ENCODE results near the gene MATN1. TPM values are rescaled to one million over a fixed set of nuclear protein-coding genes. Genes with fewer than 3 reads are reported as not detected.
A peak's percentile ranks its signal among the peaks of the same experiment; 100 is the strongest.

The MATN1 gene
- total and polyA plus RNA-seq, 9 donors = 0.10 to 0.95 (median 0.51) TPM

DNA sequence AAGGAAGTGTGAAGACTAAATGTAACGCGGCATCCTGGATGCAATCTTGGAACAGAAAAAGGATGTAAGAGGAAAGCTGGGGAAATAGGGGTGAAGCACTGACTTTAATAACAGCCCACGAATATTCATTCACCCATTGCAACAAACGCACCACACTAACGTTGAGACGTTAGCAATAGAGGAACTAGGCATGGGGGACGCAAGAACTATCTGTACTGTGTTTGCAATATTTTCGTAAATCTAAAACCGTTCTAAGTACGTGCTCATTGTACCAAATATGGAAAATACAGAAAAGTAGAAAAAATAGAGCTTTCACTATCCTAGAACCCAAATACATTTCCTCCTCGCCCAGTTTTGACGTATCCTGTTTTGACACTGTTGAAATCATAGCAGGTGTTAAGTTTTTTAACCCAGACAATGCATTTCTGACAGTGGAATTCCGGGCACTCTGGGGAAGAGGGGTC is 30.3 kb upstream of the MATN1 start:
- intact Hi-C loops (cut with DNase I) = no loop called here
- TF ChIP-seq, protein P1, sequence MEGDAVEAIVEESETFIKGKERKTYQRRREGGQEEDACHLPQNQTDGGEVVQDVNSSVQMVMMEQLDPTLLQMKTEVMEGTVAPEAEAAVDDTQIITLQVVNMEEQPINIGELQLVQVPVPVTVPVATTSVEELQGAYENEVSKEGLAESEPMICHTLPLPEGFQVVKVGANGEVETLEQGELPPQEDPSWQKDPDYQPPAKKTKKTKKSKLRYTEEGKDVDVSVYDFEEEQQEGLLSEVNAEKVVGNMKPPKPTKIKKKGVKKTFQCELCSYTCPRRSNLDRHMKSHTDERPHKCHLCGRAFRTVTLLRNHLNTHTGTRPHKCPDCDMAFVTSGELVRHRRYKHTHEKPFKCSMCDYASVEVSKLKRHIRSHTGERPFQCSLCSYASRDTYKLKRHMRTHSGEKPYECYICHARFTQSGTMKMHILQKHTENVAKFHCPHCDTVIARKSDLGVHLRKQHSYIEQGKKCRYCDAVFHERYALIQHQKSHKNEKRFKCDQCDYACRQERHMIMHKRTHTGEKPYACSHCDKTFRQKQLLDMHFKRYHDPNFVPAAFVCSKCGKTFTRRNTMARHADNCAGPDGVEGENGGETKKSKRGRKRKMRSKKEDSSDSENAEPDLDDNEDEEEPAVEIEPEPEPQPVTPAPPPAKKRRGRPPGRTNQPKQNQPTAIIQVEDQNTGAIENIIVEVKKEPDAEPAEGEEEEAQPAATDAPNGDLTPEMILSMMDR (IDR thresholded peaks at IDR 0.05) = no peak
- TF ChIP-seq EP300 (IDR thresholded peaks at IDR 0.05) = peak; percentile 19
- no peaks in the 10 kb centered on the region for H3K9me3 ChIP-seq
- DNase-seq = no peak
- WGBS, 3 donors = 53 to 72% (median 67%) methylated on average over 13 of the region's 13 CpGs
- H3K27me3 ChIP-seq = no peaks in the 10 kb centered on the region
- no peaks in the 10 kb centered on the region for H3K36me3 ChIP-seq
- H3K27ac ChIP-seq = no peak overlapping the region
- no peaks in the 10 kb centered on the region for H3K4me1 ChIP-seq (ENCODE audit: insufficient read depth)
- H3K4me3 ChIP-seq = no peak overlapping the region

GRCh38 chr1:30753118-30753517 is 29.7 kb upstream of the MATN1 start:
- TF ChIP-seq POLR2A (IDR thresholded peaks at IDR 0.05) (no peak), EP300 (IDR thresholded peaks at IDR 0.05) (no peak)
- TF ChIP-seq, protein P1 (IDR thresholded peaks at IDR 0.05) = no peak
- intact Hi-C loops (cut with DNase I) = no loop called here

DNA sequence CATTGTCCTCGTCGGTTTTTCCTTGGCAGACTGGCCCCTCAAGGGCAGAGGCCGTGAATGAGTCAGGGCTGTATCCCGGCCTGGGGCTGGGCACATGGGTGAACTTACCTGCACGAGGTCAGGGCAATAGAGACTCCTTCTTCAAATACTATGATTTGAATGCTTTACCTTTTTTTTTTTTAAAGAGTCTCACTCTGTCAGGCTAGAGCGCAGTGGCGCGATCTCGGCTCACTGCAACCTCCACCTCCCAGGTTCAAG is 29.2 kb upstream of the MATN1 start:
- no peaks in the 10 kb centered on the region for H3K4me1 ChIP-seq (ENCODE audit: insufficient read depth)
- H3K27ac ChIP-seq = no peak overlapping the region
- H3K4me3 ChIP-seq = no peak overlapping the region
- H3K9me3 ChIP-seq = no peaks in the 10 kb centered on the region
- no peak for DNase-seq
- H3K27me3 ChIP-seq = no peaks in the 10 kb centered on the region
- TF ChIP-seq POLR2A (IDR thresholded peaks at IDR 0.05) = no peak
- TF ChIP-seq, protein P1 (IDR thresholded peaks at IDR 0.05) = no peak
- no peak for TF ChIP-seq EP300 (IDR thresholded peaks at IDR 0.05)
- WGBS, 3 donors = 60 to 76% (median 64%) methylated on average over 9 of the region's 9 CpGs
- intact Hi-C loops (cut with DNase I) = no loop called here
- H3K36me3 ChIP-seq = no peaks in the 10 kb centered on the region

More at GRCh38 chr1:30753118-30753517, 29.7 kb upstream of the MATN1 start:
- WGBS, 3 donors = 33 to 45% (median 38%) methylated on average over 3 of the region's 3 CpGs
- Histone ChIP-seq H3K4me3 (no peak overlapping the region), H3K27me3 (no peaks in the 10 kb centered on the region), H3K27ac (no peak overlapping the region), H3K36me3 (no peaks in the 10 kb centered on the region), H3K4me1 (ENCODE audit: insufficient read depth) (no peaks in the 10 kb centered on the region), H3K9me3 (no peaks in the 10 kb centered on the region)
- DNase-seq = no peak

GRCh38 chr1:30751830-30752650 is 28.7 kb upstream of the MATN1 start:
- H3K27me3 ChIP-seq = no peaks in the 10 kb centered on the region
- TF ChIP-seq POLR2A (IDR thresholded peaks at IDR 0.05) (no peak), EP300 (IDR thresholded peaks at IDR 0.05) (no peak)
- TF ChIP-seq, protein P1 (IDR thresholded peaks at IDR 0.05) = no peak
- DNase-seq = no peak
- intact Hi-C loops (cut with DNase I) = no loop called here
- no peaks in the 10 kb centered on the region for H3K4me1 ChIP-seq (ENCODE audit: insufficient read depth)
- H3K9me3 ChIP-seq = no peaks in the 10 kb centered on the region
- no peak overlapping the region for H3K4me3 ChIP-seq
- 83 to 91% (median 88%) methylated on average over 8 of the region's 8 CpGs for WGBS, 3 donors
- no peak overlapping the region for H3K27ac ChIP-seq
- H3K36me3 ChIP-seq = no peaks in the 10 kb centered on the region
